Activated T-helper 2 cell treated with anti-CD3 and anti-CD28 coated beads, Interferon-gamma antibody, Interleukin-2, Interleukin-4, amounts not matched to agents 10 μg/mL and 5 μg/mL and 100 μg/mL, durations not matched to agents 14 hours and 24 hours and 36 hours (primary cell): ENCODE measurements around the gene TCTN2. TPM values are rescaled to one million over a fixed set of nuclear protein-coding genes. Genes with fewer than 3 reads are reported as not detected.

Source experiments
- DNase-seq: peaks from one replicate; pipeline ENCODE4 v3.0.0; 2021; ENCODE audit warnings: low spot score
- H3K27ac Mint-ChIP-seq: one replicate; pipeline ENCODE4 v1.8.0; 2021; ENCODE audit warnings: mixed read lengths
- H3K27me3 Mint-ChIP-seq: one replicate; pipeline ENCODE4 v1.8.0; 2021; ENCODE audit warnings: low read depth, mixed read lengths
- H3K36me3 Mint-ChIP-seq: one replicate; pipeline ENCODE4 v1.8.0; 2021; ENCODE audit warnings: low read depth, mixed read lengths
- H3K4me1 Mint-ChIP-seq: one replicate; pipeline ENCODE4 v1.8.0; 2021; ENCODE audit warnings: low read depth, mixed read lengths
- H3K4me3 Mint-ChIP-seq: one replicate; pipeline ENCODE4 v1.8.0; 2021; ENCODE audit warnings: low read depth, mild to moderate bottlenecking, moderate library complexity, mixed read lengths
- H3K9me3 Mint-ChIP-seq: one replicate; pipeline ENCODE4 v1.8.0; 2021; ENCODE audit warnings: mixed read lengths
- intact Hi-C: fragments of 100-400 bp; cut with micrococcal nuclease; formaldehyde crosslinking; loops from one replicate; pipeline ENCODE4 v1.15.1; 2023
- total RNA-seq: library from RNA; stranded (reverse); gene quantifications from 2 replicates; pipeline ENCODE4 v1.2.3, GENCODE V29; 2022

The TCTN2 gene
- total RNA-seq, 1 donor from 2014 or later, result 3.3 TPM

GRCh38 chr12:123752046-123752445 is 81.1 kb downstream of the TCTN2 start:
- H3K27ac Mint-ChIP-seq, result no peak overlapping the region
- no peak for DNase-seq
- intact Hi-C loops, result no loop called here
- H3K4me1 Mint-ChIP-seq, result peaks cover 20% of the 10 kb centered on the region
- H3K9me3 Mint-ChIP-seq, result no peaks in the 10 kb centered on the region
- peaks cover 68% of the 10 kb centered on the region for H3K36me3 Mint-ChIP-seq
- H3K27me3 Mint-ChIP-seq, result no peaks in the 10 kb centered on the region
- no peak overlapping the region for H3K4me3 Mint-ChIP-seq

DNA sequence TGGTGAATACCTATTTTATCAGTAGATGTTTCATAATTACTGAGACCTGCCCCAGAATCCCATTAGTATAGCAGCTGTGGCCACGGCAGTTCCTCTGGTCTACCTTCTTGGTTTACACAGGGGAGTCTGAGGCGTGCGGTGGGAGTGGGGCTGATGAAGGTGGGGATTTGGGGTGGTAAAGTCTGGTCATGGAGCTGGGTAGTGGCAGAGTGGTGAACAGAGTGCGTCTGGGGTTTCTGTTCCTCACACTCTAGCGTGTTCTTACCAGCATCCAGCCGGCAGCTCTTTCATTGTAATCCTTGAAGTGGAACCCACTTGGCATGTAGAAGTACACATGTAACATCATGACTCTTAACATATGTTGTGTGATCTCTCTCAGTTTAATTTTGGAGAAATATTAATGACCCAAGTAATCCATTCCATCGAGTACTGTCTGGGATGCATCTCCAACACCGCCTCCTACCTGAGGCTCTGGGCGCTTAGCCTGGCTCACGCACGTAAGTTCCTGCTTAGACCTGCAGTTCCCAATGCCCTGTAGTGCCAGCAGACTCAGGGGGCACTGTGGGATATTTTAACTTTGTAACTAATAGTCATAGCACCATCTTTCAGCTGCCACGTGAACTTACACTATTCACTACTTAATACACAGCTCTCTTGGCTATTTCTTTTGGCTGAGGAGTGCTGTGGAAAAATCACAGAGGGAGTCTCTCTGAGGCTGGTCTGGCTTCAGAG is 83.3 kb downstream of the TCTN2 start:
- intact Hi-C loops, result no loop called here
- Mint-ChIP-seq H3K9me3 (no peaks in the 10 kb centered on the region), H3K27ac (no peak overlapping the region), H3K4me3 (no peak overlapping the region), H3K27me3 (no peaks in the 10 kb centered on the region), H3K4me1 (peaks cover 13% of the 10 kb centered on the region), H3K36me3 (peaks cover 61% of the 10 kb centered on the region)
- DNase-seq, result no peak

GRCh38 chr12:123757561-123757960 is 86.6 kb downstream of the TCTN2 start:
- no peak overlapping the region for H3K4me3 Mint-ChIP-seq
- no peaks in the 10 kb centered on the region for H3K9me3 Mint-ChIP-seq
- DNase-seq, result no peak
- H3K27ac Mint-ChIP-seq, result no peak overlapping the region
- H3K27me3 Mint-ChIP-seq, result no peaks in the 10 kb centered on the region
- peaks cover 5% of the 10 kb centered on the region for H3K4me1 Mint-ChIP-seq
- H3K36me3 Mint-ChIP-seq, result peaks cover 47% of the 10 kb centered on the region
- intact Hi-C loops, result no loop called here

Other genes starting within 250 kb of the TCTN2 start
- 15.7 and 16.3 TPM in 2 replicates for gene RILPL2, start 234.4 kb upstream of the TCTN2 start, total RNA-seq
- 27.1 and 36.4 TPM in 2 replicates for gene SNRNP35, start 213.0 kb upstream of the TCTN2 start, total RNA-seq
- gene RILPL1, start 137.4 kb upstream of the TCTN2 start, total RNA-seq, result 5.9 and 6.0 TPM in 2 replicates
- gene TMED2, start 86.6 kb upstream of the TCTN2 start, total RNA-seq, result 213 and 221 TPM in 2 replicates
- gene DDX55, start 69.0 kb upstream of the TCTN2 start, total RNA-seq, result 60.0 and 63.2 TPM in 2 replicates
- 65.8 and 66.0 TPM in 2 replicates for gene EIF2B1, start 37.4 kb upstream of the TCTN2 start, total RNA-seq
- gene GTF2H3, start 37.3 kb upstream of the TCTN2 start, total RNA-seq, result 53.2 and 65.4 TPM in 2 replicates
- gene ATP6V0A2, start 41.2 kb downstream of the TCTN2 start, total RNA-seq, result 115 and 122 TPM in 2 replicates
- 0.25 and 0.41 TPM in 2 replicates for gene DNAH10, start 91.2 kb downstream of the TCTN2 start, total RNA-seq